ENCODE measurements around the gene CCBE1. TPM values are rescaled to one million over a fixed set of nuclear protein-coding genes. Genes with fewer than 3 reads are reported as not detected.

Gene CCBE1
- total RNA-seq, 1 donor from 2014 or later, result 1.2 TPM

DNA sequence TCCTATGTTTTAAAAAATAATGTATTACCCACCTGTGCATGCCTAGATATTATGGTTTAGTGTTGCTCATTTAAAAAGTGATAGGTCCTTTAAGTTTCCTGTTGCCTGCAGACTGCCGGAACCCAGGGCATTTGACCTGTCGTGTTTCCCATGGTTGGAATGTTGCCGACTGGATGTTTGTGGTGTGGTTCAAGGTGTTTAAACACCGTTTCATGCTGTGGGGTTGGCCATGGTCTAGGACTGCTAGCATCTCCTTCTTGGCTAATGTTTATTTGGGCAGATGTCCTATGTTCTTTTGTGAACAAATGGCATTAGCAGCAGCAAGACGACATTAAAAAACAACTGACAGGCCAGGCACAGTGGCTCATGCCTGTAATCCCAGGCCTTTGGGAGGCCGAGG lies 245.3 kb downstream of the CCBE1 start:
- DNase-seq (ENCODE audit: low spot score), result no peak
- Mint-ChIP-seq H3K4me1 (ENCODE audit: unreplicated experiment) (no peaks in the 10 kb centered on the region), H3K4me3 (ENCODE audit: unreplicated experiment) (no peak overlapping the region), H3K27ac (ENCODE audit: unreplicated experiment) (no peak overlapping the region), H3K36me3 (ENCODE audit: low read depth, unreplicated experiment) (no peaks in the 10 kb centered on the region), H3K9me3 (ENCODE audit: unreplicated experiment) (no peaks in the 10 kb centered on the region), H3K27me3 (ENCODE audit: unreplicated experiment) (peaks cover 1% of the 10 kb centered on the region)
- TF ChIP-seq, protein P1, sequence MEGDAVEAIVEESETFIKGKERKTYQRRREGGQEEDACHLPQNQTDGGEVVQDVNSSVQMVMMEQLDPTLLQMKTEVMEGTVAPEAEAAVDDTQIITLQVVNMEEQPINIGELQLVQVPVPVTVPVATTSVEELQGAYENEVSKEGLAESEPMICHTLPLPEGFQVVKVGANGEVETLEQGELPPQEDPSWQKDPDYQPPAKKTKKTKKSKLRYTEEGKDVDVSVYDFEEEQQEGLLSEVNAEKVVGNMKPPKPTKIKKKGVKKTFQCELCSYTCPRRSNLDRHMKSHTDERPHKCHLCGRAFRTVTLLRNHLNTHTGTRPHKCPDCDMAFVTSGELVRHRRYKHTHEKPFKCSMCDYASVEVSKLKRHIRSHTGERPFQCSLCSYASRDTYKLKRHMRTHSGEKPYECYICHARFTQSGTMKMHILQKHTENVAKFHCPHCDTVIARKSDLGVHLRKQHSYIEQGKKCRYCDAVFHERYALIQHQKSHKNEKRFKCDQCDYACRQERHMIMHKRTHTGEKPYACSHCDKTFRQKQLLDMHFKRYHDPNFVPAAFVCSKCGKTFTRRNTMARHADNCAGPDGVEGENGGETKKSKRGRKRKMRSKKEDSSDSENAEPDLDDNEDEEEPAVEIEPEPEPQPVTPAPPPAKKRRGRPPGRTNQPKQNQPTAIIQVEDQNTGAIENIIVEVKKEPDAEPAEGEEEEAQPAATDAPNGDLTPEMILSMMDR (IDR thresholded peaks at IDR 0.05; ENCODE audit: unreplicated experiment), result no peak

DNA sequence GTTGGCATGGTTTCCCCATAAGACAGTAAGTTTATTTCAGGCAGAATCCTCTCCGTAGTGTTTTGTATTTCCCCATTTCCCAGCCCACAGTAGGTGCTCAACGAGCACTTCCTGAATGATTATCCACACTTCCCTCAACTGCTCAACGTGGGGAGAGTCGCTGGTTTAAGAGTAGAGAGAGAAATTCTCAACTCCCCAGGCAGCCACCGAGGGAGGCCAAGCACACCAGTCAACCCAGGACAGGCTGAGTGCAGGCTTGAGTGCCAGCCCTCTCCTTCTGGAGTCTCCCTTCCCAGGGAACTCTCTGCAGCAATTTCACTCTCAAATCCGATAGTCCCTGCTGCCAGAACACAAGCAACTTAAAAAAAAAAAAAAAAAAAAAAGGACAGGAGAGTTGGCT lies 246.2 kb downstream of the CCBE1 start:
- Mint-ChIP-seq H3K9me3 (ENCODE audit: unreplicated experiment) (no peaks in the 10 kb centered on the region), H3K36me3 (ENCODE audit: low read depth, unreplicated experiment) (no peaks in the 10 kb centered on the region), H3K4me3 (ENCODE audit: unreplicated experiment) (no peak overlapping the region), H3K4me1 (ENCODE audit: unreplicated experiment) (no peaks in the 10 kb centered on the region), H3K27ac (ENCODE audit: unreplicated experiment) (no peak overlapping the region), H3K27me3 (ENCODE audit: unreplicated experiment) (peaks cover 1% of the 10 kb centered on the region)
- TF ChIP-seq, protein P1 (IDR thresholded peaks at IDR 0.05; ENCODE audit: unreplicated experiment), result no peak
- no peak for DNase-seq (ENCODE audit: low spot score)

DNA sequence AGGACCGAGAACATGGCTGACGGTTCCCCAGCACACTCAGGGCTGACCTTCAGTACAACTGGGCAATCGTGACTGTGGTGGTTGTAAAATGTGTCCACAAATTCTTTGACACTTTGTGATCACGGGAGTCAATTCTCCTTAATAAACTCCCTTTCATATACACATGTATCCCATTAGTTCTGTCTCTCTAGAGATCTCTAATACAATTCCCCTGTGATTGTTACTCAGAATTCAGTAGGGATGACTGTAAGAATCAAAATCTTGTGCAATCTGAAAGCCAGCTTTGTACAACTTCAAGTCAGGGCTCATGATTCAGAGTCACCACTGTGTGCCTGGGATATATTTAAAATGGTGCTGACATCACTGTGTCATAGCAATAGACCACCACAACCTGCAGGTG lies 248.7 kb downstream of the CCBE1 start:
- H3K4me1 Mint-ChIP-seq (ENCODE audit: unreplicated experiment), result no peaks in the 10 kb centered on the region

DNA sequence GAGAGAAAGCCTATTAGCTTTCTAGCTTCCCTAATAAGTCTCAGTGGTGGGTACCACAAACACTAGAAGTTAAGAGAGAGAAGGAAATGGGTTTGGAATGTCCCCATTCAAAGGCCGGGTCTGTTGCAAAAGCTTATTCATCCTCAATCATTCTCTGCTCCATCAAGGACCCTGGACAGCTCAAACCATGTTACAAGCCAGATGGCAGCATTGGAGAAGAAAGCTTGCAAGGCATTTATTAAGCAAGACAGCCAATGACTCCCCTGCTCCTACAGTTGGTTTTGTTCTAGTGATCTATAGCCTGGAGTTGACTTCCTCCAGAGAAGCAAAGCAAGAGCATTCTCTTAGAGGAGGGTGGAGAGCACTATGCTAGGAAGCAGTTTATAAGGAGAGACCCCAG lies 251.2 kb downstream of the CCBE1 start:
- peak; percentile 38 for DNase-seq (ENCODE audit: low spot score)
- Mint-ChIP-seq H3K4me3 (ENCODE audit: unreplicated experiment) (no peak overlapping the region), H3K36me3 (ENCODE audit: low read depth, unreplicated experiment) (no peaks in the 10 kb centered on the region), H3K27ac (ENCODE audit: unreplicated experiment) (no peak overlapping the region), H3K9me3 (ENCODE audit: unreplicated experiment) (no peaks in the 10 kb centered on the region), H3K4me1 (ENCODE audit: unreplicated experiment) (no peaks in the 10 kb centered on the region), H3K27me3 (ENCODE audit: unreplicated experiment) (no peaks in the 10 kb centered on the region)
- TF ChIP-seq, protein P1 (IDR thresholded peaks at IDR 0.05; ENCODE audit: unreplicated experiment), result no peak

More for the DNA sequence above, 248.7 kb downstream of the CCBE1 start:
- Mint-ChIP-seq H3K4me3 (ENCODE audit: unreplicated experiment) (no peak overlapping the region), H3K27ac (ENCODE audit: unreplicated experiment) (no peak overlapping the region), H3K27me3 (ENCODE audit: unreplicated experiment) (no peaks in the 10 kb centered on the region), H3K9me3 (ENCODE audit: unreplicated experiment) (no peaks in the 10 kb centered on the region), H3K36me3 (ENCODE audit: low read depth, unreplicated experiment) (no peaks in the 10 kb centered on the region)
- TF ChIP-seq, protein P1 (IDR thresholded peaks at IDR 0.05; ENCODE audit: unreplicated experiment), result no peak
- no peak for DNase-seq (ENCODE audit: low spot score)

DNA sequence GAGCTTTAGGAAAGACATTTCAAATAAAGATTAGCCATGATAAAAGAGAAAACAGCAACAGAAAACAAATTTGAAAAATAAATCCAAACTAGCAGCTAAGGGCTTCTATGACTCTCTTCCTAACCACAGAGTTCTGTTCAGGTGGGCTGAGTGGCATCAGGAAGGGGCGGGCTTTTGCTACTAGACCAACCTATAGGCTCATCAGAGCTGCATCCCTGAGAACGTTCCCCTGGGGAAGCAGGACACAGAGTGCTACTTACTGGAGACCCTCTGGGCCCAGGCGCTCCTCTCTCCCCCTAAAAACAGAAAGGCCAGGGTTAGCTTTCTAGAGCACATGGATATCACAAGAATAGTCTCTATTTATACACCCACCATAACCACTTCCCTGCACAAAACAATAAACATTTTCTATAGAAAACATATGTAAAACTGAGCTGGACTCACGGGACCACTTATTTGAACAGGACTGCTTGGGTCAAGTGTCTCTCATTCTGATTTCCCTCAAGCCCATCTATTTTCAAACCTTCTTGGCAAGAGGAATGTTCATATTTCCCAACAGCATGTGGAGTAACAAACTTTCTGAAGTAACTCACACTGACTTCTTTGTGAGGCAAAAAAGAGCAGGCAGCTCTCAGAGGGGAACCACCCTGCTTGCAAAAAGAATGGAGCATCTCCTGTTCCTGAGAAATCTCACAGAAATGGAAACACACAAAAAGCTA lies 259.2 kb downstream of the CCBE1 start:
- H3K36me3 Mint-ChIP-seq (ENCODE audit: low read depth, unreplicated experiment), result no peaks in the 10 kb centered on the region
- H3K27ac Mint-ChIP-seq (ENCODE audit: unreplicated experiment), result no peak overlapping the region

More for the DNA sequence above, 259.2 kb downstream of the CCBE1 start:
- TF ChIP-seq, protein P1 (IDR thresholded peaks at IDR 0.05; ENCODE audit: unreplicated experiment), result no peak
- Mint-ChIP-seq H3K4me3 (ENCODE audit: unreplicated experiment) (no peak overlapping the region), H3K27me3 (ENCODE audit: unreplicated experiment) (no peaks in the 10 kb centered on the region), H3K9me3 (ENCODE audit: unreplicated experiment) (no peaks in the 10 kb centered on the region), H3K4me1 (ENCODE audit: unreplicated experiment) (no peaks in the 10 kb centered on the region)
- DNase-seq (ENCODE audit: low spot score), result no peak
